HAP-1 (cell line): ENCODE measurements around the gene LMBR1.
"Not testable (repeated sequence)": the region's sequence is repeated elsewhere in the genome, so short reads cannot be mapped to it uniquely, and the experiment has no call there.

Experiments used
- DNase-seq, 2 experiments: peaks; one replicate each; pipeline ENCODE4 v3.0.0-alpha.2; 2016 to 2020; ENCODE audit warnings: low spot score in 2 of 2
- H3K27me3 ChIP-seq: fragments of 250-450 bp; sonication (Bioruptor Pico); 2 replicates; pipeline ENCODE4 v1.5.1; 2020; ENCODE audit warnings: low read depth, mild to moderate bottlenecking, moderate library complexity
- H3K36me3 ChIP-seq: fragments of 250-450 bp; sonication (Bioruptor Pico); replicated peaks from 2 replicates; pipeline ENCODE4 v1.5.1; 2020; ENCODE audit warnings: mild to moderate bottlenecking
- H3K4me1 ChIP-seq: fragments of 250-450 bp; sonication (Bioruptor Pico); 2 replicates; pipeline ENCODE4 v1.5.1; 2020; ENCODE audit warnings: mild to moderate bottlenecking
- H3K4me3 ChIP-seq: fragments of 250-450 bp; sonication (Bioruptor Pico); 2 replicates; pipeline ENCODE4 v1.5.1; 2020; ENCODE audit warnings: mild to moderate bottlenecking, moderate library complexity
- H3K9me3 ChIP-seq: fragments of 250-450 bp; sonication (Bioruptor Pico); 2 replicates; pipeline ENCODE4 v1.5.1; 2020; ENCODE audit warnings: mild to moderate bottlenecking, moderate library complexity
- in situ Hi-C: fragments of 300-500 bp; cut with MboI; formaldehyde crosslinking; loops from 3 replicates; pipeline ENCODE4 v1.14.3; 2020; ENCODE audit warnings: low sequenced_read_pairs, inconsistent platforms, mixed read lengths

LMBR1 gene

DNA sequence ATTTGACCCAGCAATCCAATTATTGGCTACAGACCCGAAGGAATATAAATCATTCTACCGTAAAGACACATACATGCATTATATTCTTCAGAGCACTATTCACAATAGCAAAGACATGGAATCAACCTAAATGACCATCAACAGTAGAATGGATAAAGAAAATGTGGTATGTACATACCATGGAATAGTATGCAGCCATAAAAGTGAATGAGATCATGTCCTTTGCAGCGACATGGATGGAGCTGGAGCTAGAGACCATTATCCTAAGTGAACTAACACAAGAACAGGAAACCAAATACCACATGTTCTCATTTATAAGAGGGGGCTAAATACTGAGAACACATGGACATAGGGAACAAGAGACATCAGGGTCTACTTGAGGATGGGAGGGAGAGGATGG is 44.0 kb downstream of the LMBR1 start:
- DNase-seq: no peak
- Histone ChIP-seq H3K36me3 (no peaks in the 10 kb centered on the region), H3K27me3 (no peaks in the 10 kb centered on the region), H3K4me3 (no peak overlapping the region), H3K9me3 (no peaks in the 10 kb centered on the region), H3K4me1 (no peaks in the 10 kb centered on the region)
- in situ Hi-C loops: no loop called here

DNA sequence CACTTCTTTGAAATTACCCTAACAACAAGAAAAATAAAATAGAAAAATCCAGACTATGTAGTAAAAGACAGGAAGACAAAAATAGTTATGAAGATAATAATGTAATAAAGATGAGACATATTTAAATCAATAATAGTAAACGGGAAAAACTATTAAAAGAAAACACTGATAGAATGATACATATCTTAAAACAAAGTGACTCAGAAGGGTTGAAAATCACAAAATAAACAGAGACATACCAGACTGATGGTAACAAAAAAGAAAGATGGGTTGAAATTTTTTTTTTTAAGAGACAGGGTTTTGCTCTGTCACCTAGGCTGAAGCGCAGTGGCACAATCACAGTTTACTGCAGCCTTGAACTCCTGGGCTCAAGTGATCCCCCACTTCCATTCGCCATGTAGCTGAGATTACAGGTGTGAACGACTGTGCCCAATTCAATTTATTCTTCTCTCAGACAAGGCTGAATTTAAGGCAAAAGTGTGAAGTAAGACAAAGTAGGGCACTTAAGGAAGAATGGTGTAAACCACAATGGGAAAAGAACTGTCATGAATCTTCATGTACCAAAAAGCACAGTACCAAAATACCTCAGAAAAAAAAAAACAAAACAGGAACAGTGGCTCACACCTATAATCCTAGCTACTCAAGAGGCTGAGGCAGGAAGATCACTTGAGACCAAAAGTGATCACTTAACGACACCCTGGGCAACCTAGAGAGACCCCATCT is 47.4 kb downstream of the LMBR1 start:
- no peaks in the 10 kb centered on the region for H3K4me1 ChIP-seq
- DNase-seq: no peak
- H3K9me3 ChIP-seq: no peaks in the 10 kb centered on the region
- H3K27me3 ChIP-seq: no peaks in the 10 kb centered on the region
- no peak overlapping the region for H3K4me3 ChIP-seq
- H3K36me3 ChIP-seq: no peaks in the 10 kb centered on the region
- in situ Hi-C loops: no loop called here

DNA sequence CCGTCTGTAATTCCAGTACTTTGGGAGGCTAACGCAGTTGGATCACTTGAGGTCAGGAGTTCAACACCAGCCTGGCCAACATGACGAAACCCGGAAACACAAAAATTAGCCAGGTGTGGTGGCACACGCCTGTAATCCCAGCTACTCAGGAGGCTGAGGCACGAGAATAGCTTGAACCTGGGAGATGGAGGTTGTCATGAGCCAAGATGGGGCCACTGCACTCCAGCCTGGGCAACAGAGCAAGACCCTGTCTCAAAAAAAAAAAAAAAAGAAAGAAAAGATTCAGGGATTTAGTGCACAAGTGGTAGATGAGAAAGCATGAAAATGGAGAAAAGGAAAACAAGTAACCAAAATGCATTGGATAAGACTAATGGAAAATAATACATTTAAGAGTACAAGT is 49.4 kb downstream of the LMBR1 start:
- in situ Hi-C loops: not testable (repeated sequence)

DNA sequence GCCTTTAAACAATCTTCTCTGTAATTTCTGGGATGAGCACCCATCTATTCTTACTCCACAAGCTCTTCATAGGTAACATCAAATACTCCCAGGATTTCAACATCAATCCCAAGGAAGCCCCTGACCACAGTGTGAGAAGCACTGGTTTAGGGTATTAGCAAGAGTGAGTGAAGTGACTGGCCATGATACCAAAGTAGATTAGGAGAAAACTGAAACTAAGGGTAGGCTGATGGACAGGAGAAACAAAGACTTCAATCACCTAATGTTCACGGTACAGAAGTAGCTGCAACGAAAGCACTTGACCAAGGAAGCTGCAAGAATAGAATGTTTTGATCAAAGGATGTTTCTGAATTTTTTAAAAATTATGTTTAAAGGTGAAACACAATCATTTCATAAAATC is 49.8 kb downstream of the LMBR1 start:
- Histone ChIP-seq H3K4me1 (no peaks in the 10 kb centered on the region), H3K27me3 (no peaks in the 10 kb centered on the region), H3K9me3 (no peaks in the 10 kb centered on the region), H3K4me3 (no peak overlapping the region), H3K36me3 (no peaks in the 10 kb centered on the region)
- in situ Hi-C loops: no loop called here
- no peak for DNase-seq

More for the DNA sequence above, 49.4 kb downstream of the LMBR1 start:
- H3K4me3 ChIP-seq, H3K36me3 ChIP-seq, H3K27me3 ChIP-seq, H3K4me1 ChIP-seq, H3K9me3 ChIP-seq, DNase-seq: not testable (repeated sequence)

DNA sequence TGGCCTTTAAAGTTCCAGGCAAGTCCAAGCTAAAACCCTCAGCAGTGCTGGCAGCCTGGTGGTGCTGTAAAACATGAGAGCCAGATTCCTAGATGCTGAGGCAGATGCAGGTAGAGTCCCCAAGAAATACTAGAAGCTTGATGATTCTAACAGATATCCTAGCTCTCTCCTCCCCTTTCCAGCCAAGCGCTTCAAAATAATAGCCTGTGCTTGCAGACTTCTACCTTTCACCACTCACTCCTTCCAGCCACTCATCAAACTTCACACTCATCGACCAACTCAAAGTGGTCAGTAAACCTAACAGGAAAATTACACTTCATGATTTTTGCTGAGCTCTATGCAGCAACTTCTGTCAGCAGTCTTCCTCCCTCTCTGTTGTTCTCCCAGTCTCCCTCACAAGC is 50.2 kb downstream of the LMBR1 start:
- H3K36me3 ChIP-seq: no peaks in the 10 kb centered on the region
- H3K27me3 ChIP-seq: no peaks in the 10 kb centered on the region
- in situ Hi-C loops: no loop called here
- no peaks in the 10 kb centered on the region for H3K9me3 ChIP-seq
- no peak for DNase-seq
- H3K4me3 ChIP-seq: no peak overlapping the region
- H3K4me1 ChIP-seq: no peaks in the 10 kb centered on the region

DNA sequence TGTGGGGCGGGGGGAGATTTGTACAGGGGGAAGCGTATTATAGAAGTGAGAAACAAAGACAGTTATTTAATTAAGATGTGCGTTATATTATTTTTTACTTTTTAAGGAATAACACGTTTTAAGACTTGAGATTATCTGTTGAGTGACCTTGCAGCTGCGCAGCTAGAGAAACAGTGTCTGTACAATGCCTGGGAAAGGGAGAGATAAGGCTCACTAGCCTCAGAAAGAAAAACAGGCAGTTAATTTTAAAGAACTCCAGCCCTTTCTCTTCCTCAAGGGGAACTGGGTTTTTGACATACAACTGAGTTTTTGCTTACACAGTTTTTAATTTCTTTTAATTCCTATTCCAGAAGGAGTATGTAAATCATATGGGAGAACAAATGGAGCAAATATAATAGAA is 50.7 kb downstream of the LMBR1 start:
- Histone ChIP-seq H3K27me3 (no peaks in the 10 kb centered on the region), H3K4me3 (no peak overlapping the region), H3K36me3 (no peaks in the 10 kb centered on the region), H3K9me3 (no peaks in the 10 kb centered on the region), H3K4me1 (no peaks in the 10 kb centered on the region)
- in situ Hi-C loops: no loop called here
- DNase-seq: no peak

DNA sequence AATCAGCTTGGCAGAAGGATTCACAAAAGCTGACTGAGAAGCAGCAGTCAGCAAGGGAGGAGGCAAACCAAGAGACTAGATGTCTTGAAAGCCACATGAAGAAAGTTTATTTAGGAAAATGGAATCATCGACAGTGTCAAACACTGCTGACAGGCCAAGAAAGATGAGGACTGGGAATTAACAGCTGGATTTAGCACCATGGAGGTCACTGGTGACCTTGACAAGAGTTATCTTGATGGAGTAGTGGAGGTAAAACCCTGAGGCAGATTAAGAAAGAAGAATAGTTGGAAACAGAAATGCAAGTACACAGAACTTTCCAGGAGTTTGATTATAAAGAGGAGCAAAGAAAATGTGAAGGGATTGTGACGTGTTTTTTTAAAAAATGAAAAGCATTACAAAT is 51.5 kb downstream of the LMBR1 start:
- Histone ChIP-seq H3K27me3 (no peaks in the 10 kb centered on the region), H3K36me3 (no peaks in the 10 kb centered on the region)

DNA sequence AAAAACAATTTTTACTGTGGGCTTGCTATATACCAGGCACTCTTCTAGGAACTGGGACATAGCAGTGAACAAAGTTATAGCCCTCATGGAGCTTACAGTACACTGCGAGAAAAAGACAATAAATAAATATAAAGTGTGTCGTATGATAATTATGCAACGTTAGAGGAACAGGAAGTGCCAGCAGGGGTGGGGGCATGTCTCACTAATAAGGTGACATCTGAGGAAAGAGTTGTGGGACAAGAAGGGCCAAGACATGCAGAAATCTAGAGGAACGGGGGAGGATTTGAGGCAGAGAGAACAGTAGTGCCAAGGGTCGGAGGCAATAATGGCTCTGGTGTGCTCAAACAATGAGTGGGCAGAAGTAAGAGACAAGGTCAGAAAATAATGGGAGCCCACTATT is 52.8 kb downstream of the LMBR1 start:
- Histone ChIP-seq H3K9me3 (no peaks in the 10 kb centered on the region), H3K4me1 (no peaks in the 10 kb centered on the region)
- no peak for DNase-seq

More for the DNA sequence above, 51.5 kb downstream of the LMBR1 start:
- in situ Hi-C loops: no loop called here
- Histone ChIP-seq H3K9me3 (no peaks in the 10 kb centered on the region), H3K4me3 (no peak overlapping the region), H3K4me1 (no peaks in the 10 kb centered on the region)
- no peak for DNase-seq

DNA sequence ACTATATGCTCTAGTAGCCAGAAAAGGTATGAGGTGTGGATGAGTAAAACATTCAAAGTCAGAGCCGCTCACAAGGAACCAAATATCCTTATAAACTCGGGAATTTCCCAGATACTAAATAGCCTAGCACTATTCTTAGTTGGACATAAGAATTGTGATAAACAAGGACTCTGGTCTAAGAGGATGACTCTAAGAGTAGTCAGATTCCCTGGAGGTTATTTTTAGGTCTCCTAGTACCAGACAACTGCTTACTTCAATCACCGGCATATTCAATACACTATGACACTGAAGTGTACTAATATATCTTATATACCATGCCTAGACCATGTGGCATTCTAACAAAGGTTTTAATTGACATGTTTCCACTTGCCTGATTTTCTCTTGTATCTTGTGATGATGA is 56.5 kb downstream of the LMBR1 start:
- no peak overlapping the region for H3K4me3 ChIP-seq
- in situ Hi-C loops: no loop called here
- no peaks in the 10 kb centered on the region for H3K27me3 ChIP-seq
- DNase-seq: no peak
- H3K36me3 ChIP-seq: peaks cover 7% of the 10 kb centered on the region; the same call in 1 of the 2 replicates
- no peaks in the 10 kb centered on the region for H3K9me3 ChIP-seq
- H3K4me1 ChIP-seq: no peaks in the 10 kb centered on the region

More for the DNA sequence above, 52.8 kb downstream of the LMBR1 start:
- in situ Hi-C loops: no loop called here
- H3K4me3 ChIP-seq: no peak overlapping the region
- no peaks in the 10 kb centered on the region for H3K27me3 ChIP-seq
- no peaks in the 10 kb centered on the region for H3K36me3 ChIP-seq

DNA sequence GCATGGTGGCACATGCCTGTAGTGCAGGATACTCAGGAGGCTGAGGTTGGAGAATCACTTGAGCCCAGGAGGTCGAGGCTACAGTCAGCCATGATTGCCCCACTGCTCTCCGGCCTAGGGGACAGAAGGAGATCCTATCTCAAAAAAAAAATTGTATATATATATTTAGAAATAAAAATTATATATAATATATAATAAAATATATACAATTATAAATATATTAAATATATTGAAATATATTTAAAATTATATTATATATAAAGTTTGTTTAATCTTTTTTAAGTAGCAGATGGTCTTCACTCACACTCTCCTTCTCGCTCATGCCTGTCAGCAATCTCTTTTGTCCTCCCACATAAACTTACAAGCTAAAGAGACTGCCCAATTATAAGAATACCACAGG is 58.5 kb downstream of the LMBR1 start:
- H3K9me3 ChIP-seq: no peaks in the 10 kb centered on the region
- H3K4me1 ChIP-seq: no peaks in the 10 kb centered on the region
- H3K36me3 ChIP-seq: peaks cover 7% of the 10 kb centered on the region; the same call in 1 of the 2 replicates
- in situ Hi-C loops: no loop called here
- no peaks in the 10 kb centered on the region for H3K27me3 ChIP-seq
- H3K4me3 ChIP-seq: no peak overlapping the region
- DNase-seq: no peak

DNA sequence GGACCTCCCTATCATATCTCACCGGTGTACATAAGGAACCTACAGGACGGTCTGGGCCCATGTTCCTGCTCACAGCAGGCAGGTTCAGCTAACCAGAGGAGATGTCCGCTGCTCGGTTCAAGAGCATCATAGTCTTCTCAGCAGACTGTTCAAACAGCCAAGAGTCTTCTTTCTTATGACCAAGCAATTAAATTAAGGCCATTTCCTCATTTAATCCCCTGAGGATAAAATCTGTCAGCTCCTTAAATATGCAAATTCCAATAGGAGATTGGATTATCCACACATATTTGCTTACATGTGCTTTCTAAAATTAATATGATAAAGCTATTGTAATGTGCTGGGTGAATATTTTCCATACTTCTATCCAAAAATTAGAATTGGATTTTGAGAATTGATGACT is 59.7 kb downstream of the LMBR1 start:
- H3K27me3 ChIP-seq: no peaks in the 10 kb centered on the region
- DNase-seq: no peak
- no peaks in the 10 kb centered on the region for H3K4me1 ChIP-seq
- no peaks in the 10 kb centered on the region for H3K9me3 ChIP-seq
- H3K4me3 ChIP-seq: no peak overlapping the region
- H3K36me3 ChIP-seq: peaks cover 7% of the 10 kb centered on the region; the same call in 1 of the 2 replicates
- in situ Hi-C loops: no loop called here

DNA sequence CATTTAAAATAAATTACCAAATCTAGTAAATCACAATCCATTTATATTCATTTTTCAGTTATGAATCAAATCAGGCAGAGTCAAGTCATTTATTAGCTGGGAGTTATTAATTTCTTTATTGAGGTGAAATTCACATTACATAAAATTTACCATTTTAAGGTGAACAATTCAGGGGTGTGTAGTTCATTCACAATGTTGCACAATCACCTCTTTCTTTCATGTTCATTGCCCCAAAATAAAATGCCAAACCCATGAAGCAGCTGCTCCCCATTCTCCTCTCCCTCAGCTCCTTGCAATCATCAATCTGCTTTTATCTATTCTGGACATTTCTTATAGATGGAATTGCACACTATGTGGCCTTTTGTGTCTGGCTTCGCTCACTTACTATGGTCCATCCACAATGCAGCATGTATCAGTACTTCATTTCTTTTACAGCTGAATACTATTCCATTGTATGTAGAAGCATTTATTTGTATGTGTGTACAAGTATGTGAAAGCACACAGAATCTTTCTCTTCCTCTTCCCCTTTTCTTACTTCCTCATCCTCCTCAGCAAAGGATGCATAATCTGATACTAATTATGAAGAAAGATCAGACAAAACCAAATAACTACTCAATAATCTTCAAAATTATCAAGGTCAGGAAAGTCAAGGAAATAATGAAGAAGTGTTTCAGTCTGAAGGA is 60.6 kb downstream of the LMBR1 start:
- H3K9me3 ChIP-seq: no peaks in the 10 kb centered on the region
- DNase-seq: no peak
- H3K4me1 ChIP-seq: no peaks in the 10 kb centered on the region
- peaks cover 7% of the 10 kb centered on the region; the same call in 1 of the 2 replicates for H3K36me3 ChIP-seq
- no peaks in the 10 kb centered on the region for H3K27me3 ChIP-seq
- H3K4me3 ChIP-seq: no peak overlapping the region
- in situ Hi-C loops: no loop called here

DNA sequence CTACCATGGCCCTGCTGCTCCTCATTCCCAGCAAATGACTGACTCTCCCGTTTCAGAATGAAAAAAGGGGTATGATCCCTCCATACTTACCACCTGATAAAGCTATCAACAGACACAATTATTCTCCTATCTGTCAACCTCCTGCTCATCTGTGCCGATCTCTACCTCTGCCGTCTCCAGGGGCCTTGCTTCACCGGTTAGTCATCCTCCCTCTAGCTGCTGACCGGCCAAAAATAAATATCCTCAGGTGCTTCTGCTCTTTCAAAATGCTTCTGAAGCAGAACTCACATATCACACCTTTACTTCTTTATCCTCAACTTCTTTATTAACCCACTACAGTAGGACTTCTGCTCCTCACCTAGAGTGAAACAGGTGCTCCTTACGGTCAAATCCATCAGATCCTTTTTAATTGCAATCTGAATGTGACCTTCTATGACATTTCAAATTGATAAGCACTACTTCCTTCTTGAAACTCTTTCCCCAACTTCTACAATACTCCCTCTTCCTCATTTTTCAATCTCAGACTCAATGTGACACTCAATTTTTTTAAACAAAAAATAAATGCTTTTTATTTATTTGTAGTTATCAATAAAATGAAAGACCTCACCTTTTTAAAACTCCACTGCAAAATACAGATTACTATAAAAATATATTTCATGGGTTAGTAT is 63.2 kb downstream of the LMBR1 start:
- DNase-seq: no peak
- Histone ChIP-seq H3K27me3 (no peaks in the 10 kb centered on the region), H3K4me3 (no peak overlapping the region), H3K4me1 (no peaks in the 10 kb centered on the region), H3K9me3 (no peaks in the 10 kb centered on the region), H3K36me3 (peaks cover 7% of the 10 kb centered on the region; the same call in 1 of the 2 replicates)
- in situ Hi-C loops: no loop called here

DNA sequence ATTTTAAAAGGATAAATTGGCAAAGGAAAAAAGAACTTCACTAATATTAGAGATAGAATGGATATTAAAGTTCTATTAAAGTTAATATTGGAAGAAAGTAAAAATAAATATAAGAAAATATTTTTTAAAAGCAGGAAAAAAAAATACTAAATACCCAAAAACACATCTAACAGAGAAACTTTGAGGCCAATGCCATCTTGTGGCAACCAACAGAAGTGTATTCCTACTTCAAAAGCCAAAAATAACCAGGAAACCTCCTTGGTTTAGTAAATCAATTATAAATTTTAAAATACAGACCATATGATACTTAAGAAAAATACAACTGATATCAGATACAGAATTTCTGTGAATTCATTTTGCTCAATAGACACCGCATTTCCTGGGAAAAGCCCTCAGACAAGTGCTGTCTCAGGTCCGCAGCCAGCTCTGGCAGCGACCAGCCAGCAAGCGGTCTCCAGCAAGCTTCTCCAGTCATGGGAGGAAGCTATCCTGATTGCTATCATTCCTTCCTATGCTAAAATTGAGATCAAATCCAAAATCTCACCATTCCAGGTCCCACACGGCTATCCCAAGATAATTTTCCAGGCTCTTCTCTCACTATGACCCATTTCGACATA is 65.3 kb downstream of the LMBR1 start:
- Histone ChIP-seq H3K4me1 (no peaks in the 10 kb centered on the region), H3K27me3 (no peaks in the 10 kb centered on the region), H3K36me3 (peaks cover 4% of the 10 kb centered on the region; the same call in 1 of the 2 replicates), H3K9me3 (no peaks in the 10 kb centered on the region), H3K4me3 (no peak overlapping the region)
- DNase-seq: no peak
- in situ Hi-C loops: no loop called here
